Measurements from ENCODE around the gene DNHD1.

DNA sequence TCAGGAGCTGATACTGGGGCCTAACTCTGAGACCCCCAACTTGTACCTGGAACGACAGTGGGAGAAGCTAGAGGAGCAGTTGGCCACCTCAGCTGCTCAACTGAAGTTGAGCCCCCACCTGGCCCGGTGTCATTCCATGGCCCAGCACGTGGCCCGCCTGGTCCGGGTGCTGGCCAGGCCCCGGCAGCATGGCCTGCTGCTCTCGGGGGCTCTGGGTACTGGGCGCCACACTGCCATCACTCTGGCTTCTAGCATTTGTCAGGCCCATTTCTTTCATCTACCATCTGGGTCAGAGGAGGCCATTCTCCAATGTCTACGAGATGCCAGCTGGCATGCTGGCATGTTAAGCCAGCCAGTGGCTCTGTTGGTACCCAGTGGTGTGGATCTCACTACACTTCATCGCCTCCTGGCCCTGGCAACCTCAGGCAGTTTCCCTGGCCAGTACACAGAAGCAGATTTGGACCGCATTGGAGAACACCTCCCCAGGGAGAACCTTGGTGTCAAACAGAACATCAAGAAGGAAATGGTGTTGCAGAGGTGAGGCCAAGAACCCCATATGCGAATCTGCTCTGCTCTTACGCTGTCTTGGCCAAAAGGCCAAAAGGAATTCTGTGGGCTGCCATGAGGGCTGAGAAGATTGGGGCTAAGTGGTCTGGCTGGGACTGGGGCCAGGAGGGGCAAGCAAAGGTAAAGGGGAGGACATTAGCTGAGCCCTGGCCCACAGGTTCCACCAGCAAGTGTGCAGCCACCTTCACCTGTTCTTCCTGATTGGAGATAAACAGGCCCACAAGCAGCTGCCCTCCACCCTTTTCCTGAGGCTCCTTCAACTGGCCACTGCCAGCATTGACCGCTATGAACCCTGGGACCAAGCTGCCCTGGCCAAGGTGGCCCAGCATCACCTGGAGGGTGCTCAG is 60.9 kb downstream of the DNHD1 start:
- TF ChIP-seq, protein P1, sequence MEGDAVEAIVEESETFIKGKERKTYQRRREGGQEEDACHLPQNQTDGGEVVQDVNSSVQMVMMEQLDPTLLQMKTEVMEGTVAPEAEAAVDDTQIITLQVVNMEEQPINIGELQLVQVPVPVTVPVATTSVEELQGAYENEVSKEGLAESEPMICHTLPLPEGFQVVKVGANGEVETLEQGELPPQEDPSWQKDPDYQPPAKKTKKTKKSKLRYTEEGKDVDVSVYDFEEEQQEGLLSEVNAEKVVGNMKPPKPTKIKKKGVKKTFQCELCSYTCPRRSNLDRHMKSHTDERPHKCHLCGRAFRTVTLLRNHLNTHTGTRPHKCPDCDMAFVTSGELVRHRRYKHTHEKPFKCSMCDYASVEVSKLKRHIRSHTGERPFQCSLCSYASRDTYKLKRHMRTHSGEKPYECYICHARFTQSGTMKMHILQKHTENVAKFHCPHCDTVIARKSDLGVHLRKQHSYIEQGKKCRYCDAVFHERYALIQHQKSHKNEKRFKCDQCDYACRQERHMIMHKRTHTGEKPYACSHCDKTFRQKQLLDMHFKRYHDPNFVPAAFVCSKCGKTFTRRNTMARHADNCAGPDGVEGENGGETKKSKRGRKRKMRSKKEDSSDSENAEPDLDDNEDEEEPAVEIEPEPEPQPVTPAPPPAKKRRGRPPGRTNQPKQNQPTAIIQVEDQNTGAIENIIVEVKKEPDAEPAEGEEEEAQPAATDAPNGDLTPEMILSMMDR (IDR thresholded peaks at IDR 0.05; ENCODE audit: low read length): no peak
- TF ChIP-seq EZH2 (optimal IDR thresholded peaks at IDR 0.05; ENCODE audit: low read depth, low read length) (no peak), EZH2phosphoT487 (IDR thresholded peaks at IDR 0.05; ENCODE audit: low read length) (no peak)

All from MM.1S (cell line).